Fibroblast of lung (primary cell): Measurements from ENCODE around the gene ZP3.
"Not testable (repeated sequence)": the region's sequence is repeated elsewhere in the genome, so short reads cannot be mapped to it uniquely, and the experiment has no call there.

Source experiments
- CTCF ChIP-seq, 2 donors: IDR thresholded peaks in 1 of 2; conservative IDR thresholded peaks in 1 of 2; 1 replicate in 1 of 2; 2 replicates in 1 of 2; pipeline ENCODE4 v1.5.1; 2011 to 2012; ENCODE audit warnings: low read length in 2 of 2, control low read depth in 1 of 2, inconsistent platforms in 1 of 2, low read depth in 1 of 2, mild to moderate bottlenecking in 1 of 2
- EZH2 ChIP-seq: IDR thresholded peaks from 2 replicates; pipeline ENCODE4 v1.5.1; 2012; ENCODE audit warnings: low read length, control low read depth, mild to moderate bottlenecking; ENCODE audit errors: missing control alignments

GRCh38 chr7:76476742-76477474, 52.2 kb downstream of the ZP3 start:
- not testable (repeated sequence) for TF ChIP-seq EZH2; CTCF (conservative IDR thresholded peaks at IDR 0.05 in 1 of 2, IDR thresholded peaks at IDR 0.05 in 1 of 2; ENCODE audit: low read depth in 1 of 2, low read length in 2 of 2)
